Measurements from ENCODE around the gene GABRG3. TPM values are rescaled to one million over a fixed set of nuclear protein-coding genes. Genes with fewer than 3 reads are reported as not detected.

GABRG3 gene
- total RNA-seq, 1 donor from 2014 or later = under 0.01 TPM

GRCh38 chr15:27324886-27325615 lies 354.1 kb downstream of the GABRG3 start:
- no peak overlapping the region for H3K27ac ChIP-seq (ENCODE audit: low read depth, low read length)
- H3K4me1 ChIP-seq (ENCODE audit: control insufficient read depth in 3 of 3, insufficient read depth in 3 of 3, low read length in 3 of 3) = no peaks in the 10 kb centered on the region
- peaks cover 0 to 4% (median 3%) of the 10 kb centered on the region in 3 donors for H3K9me3 ChIP-seq (ENCODE audit: control insufficient read depth in 3 of 3, low read length in 3 of 3)
- H3K9ac ChIP-seq (ENCODE audit: low read depth in 1 of 3, low read length in 3 of 3) = no peak overlapping the region
- H3K36me3 ChIP-seq (ENCODE audit: control insufficient read depth in 3 of 3, insufficient read depth in 3 of 3, low read length in 3 of 3) = no peaks in the 10 kb centered on the region
- no peak overlapping the region for H3K4me3 ChIP-seq (ENCODE audit: low read length in 3 of 3)
- peaks cover 0 to 5% (median 0%) of the 10 kb centered on the region in 3 donors for H3K27me3 ChIP-seq (ENCODE audit: control insufficient read depth in 3 of 3, insufficient read depth in 3 of 3, low read length in 3 of 3)

- no peaks in the 10 kb centered on the region for H3K4me1 ChIP-seq (ENCODE audit: control insufficient read depth in 3 of 3, insufficient read depth in 3 of 3, low read length in 3 of 3)
- no peak overlapping the region for H3K27ac ChIP-seq (ENCODE audit: low read depth, low read length)
- peaks cover 0 to 5% (median 0%) of the 10 kb centered on the region in 3 donors for H3K27me3 ChIP-seq (ENCODE audit: control insufficient read depth in 3 of 3, insufficient read depth in 3 of 3, low read length in 3 of 3)
- no peaks in the 10 kb centered on the region for H3K36me3 ChIP-seq (ENCODE audit: control insufficient read depth in 3 of 3, insufficient read depth in 3 of 3, low read length in 3 of 3)
- no peak overlapping the region for H3K9ac ChIP-seq (ENCODE audit: low read depth in 1 of 3, low read length in 3 of 3)
- peaks cover 0 to 4% (median 3%) of the 10 kb centered on the region in 3 donors for H3K9me3 ChIP-seq (ENCODE audit: control insufficient read depth in 3 of 3, low read length in 3 of 3)
- H3K4me3 ChIP-seq (ENCODE audit: low read length in 3 of 3) = no peak overlapping the region
These were observed 356.6 kb downstream of the GABRG3 start for GRCh38 chr15:27327467-27328025.

- peaks cover 0 to 4% (median 3%) of the 10 kb centered on the region in 3 donors for H3K9me3 ChIP-seq (ENCODE audit: control insufficient read depth in 3 of 3, low read length in 3 of 3)
- H3K9ac ChIP-seq (ENCODE audit: low read depth in 1 of 3, low read length in 3 of 3) = no peak overlapping the region
- no peak overlapping the region for H3K4me3 ChIP-seq (ENCODE audit: low read length in 3 of 3)
- peaks cover 0 to 5% (median 0%) of the 10 kb centered on the region in 3 donors for H3K27me3 ChIP-seq (ENCODE audit: control insufficient read depth in 3 of 3, insufficient read depth in 3 of 3, low read length in 3 of 3)
- H3K36me3 ChIP-seq (ENCODE audit: control insufficient read depth in 3 of 3, insufficient read depth in 3 of 3, low read length in 3 of 3) = no peaks in the 10 kb centered on the region
- no peaks in the 10 kb centered on the region for H3K4me1 ChIP-seq (ENCODE audit: control insufficient read depth in 3 of 3, insufficient read depth in 3 of 3, low read length in 3 of 3)
- H3K27ac ChIP-seq (ENCODE audit: low read depth, low read length) = no peak overlapping the region
These were observed 357.2 kb downstream of the GABRG3 start for GRCh38 chr15:27328186-27328585.

- Histone ChIP-seq H3K27ac (ENCODE audit: low read depth, low read length) (no peak overlapping the region), H3K4me1 (ENCODE audit: control insufficient read depth in 3 of 3, insufficient read depth in 3 of 3, low read length in 3 of 3) (no peaks in the 10 kb centered on the region), H3K9ac (ENCODE audit: low read depth in 1 of 3, low read length in 3 of 3) (no peak overlapping the region), H3K4me3 (ENCODE audit: low read length in 3 of 3) (no peak overlapping the region), H3K9me3 (ENCODE audit: control insufficient read depth in 3 of 3, low read length in 3 of 3) (peaks cover 0 to 3% (median 1%) of the 10 kb centered on the region in 3 donors), H3K36me3 (ENCODE audit: control insufficient read depth in 3 of 3, insufficient read depth in 3 of 3, low read length in 3 of 3) (no peaks in the 10 kb centered on the region), H3K27me3 (ENCODE audit: control insufficient read depth in 3 of 3, insufficient read depth in 3 of 3, low read length in 3 of 3) (peaks cover 0 to 5% (median 0%) of the 10 kb centered on the region in 3 donors)
These were observed 357.6 kb downstream of the GABRG3 start for GRCh38 chr15:27328608-27329007.

GRCh38 chr15:27330326-27330725 lies 359.3 kb downstream of the GABRG3 start:
- Histone ChIP-seq H3K27ac (ENCODE audit: low read depth, low read length) (no peak overlapping the region), H3K9ac (ENCODE audit: low read depth in 1 of 3, low read length in 3 of 3) (no peak overlapping the region), H3K27me3 (ENCODE audit: control insufficient read depth in 3 of 3, insufficient read depth in 3 of 3, low read length in 3 of 3) (peaks cover 0 to 5% (median 0%) of the 10 kb centered on the region in 3 donors), H3K36me3 (ENCODE audit: control insufficient read depth in 3 of 3, insufficient read depth in 3 of 3, low read length in 3 of 3) (no peaks in the 10 kb centered on the region), H3K4me1 (ENCODE audit: control insufficient read depth in 3 of 3, insufficient read depth in 3 of 3, low read length in 3 of 3) (no peaks in the 10 kb centered on the region), H3K9me3 (ENCODE audit: control insufficient read depth in 3 of 3, low read length in 3 of 3) (no peaks in the 10 kb centered on the region), H3K4me3 (ENCODE audit: low read length in 3 of 3) (no peak overlapping the region)

- H3K9ac ChIP-seq (ENCODE audit: low read depth in 1 of 3, low read length in 3 of 3) = no peak overlapping the region
- H3K27ac ChIP-seq (ENCODE audit: low read depth, low read length) = no peak overlapping the region
- H3K27me3 ChIP-seq (ENCODE audit: control insufficient read depth in 3 of 3, insufficient read depth in 3 of 3, low read length in 3 of 3) = no peaks in the 10 kb centered on the region
- H3K36me3 ChIP-seq (ENCODE audit: control insufficient read depth in 3 of 3, insufficient read depth in 3 of 3, low read length in 3 of 3) = no peaks in the 10 kb centered on the region
- no peak overlapping the region for H3K4me3 ChIP-seq (ENCODE audit: low read length in 3 of 3)
- no peaks in the 10 kb centered on the region for H3K4me1 ChIP-seq (ENCODE audit: control insufficient read depth in 3 of 3, insufficient read depth in 3 of 3, low read length in 3 of 3)
- peaks cover 0 to 4% (median 0%) of the 10 kb centered on the region in 3 donors for H3K9me3 ChIP-seq (ENCODE audit: control insufficient read depth in 3 of 3, low read length in 3 of 3)
These were observed 365.7 kb downstream of the GABRG3 start for GRCh38 chr15:27336676-27337075.

- H3K9ac ChIP-seq (ENCODE audit: low read depth in 1 of 3, low read length in 3 of 3) = no peak overlapping the region
These were observed 368.2 kb downstream of the GABRG3 start for GRCh38 chr15:27339138-27339537.

GRCh38 chr15:27341780-27342343 lies 370.9 kb downstream of the GABRG3 start:
- Histone ChIP-seq H3K36me3 (ENCODE audit: control insufficient read depth in 3 of 3, insufficient read depth in 3 of 3, low read length in 3 of 3) (no peaks in the 10 kb centered on the region), H3K9ac (ENCODE audit: low read depth in 1 of 3, low read length in 3 of 3) (no peak overlapping the region), H3K4me3 (ENCODE audit: low read length in 3 of 3) (no peak overlapping the region), H3K27ac (ENCODE audit: low read depth, low read length) (no peak overlapping the region), H3K9me3 (ENCODE audit: control insufficient read depth in 3 of 3, low read length in 3 of 3) (peaks cover 0 to 4% (median 2%) of the 10 kb centered on the region in 3 donors), H3K4me1 (ENCODE audit: control insufficient read depth in 3 of 3, insufficient read depth in 3 of 3, low read length in 3 of 3) (no peaks in the 10 kb centered on the region), H3K27me3 (ENCODE audit: control insufficient read depth in 3 of 3, insufficient read depth in 3 of 3, low read length in 3 of 3) (no peaks in the 10 kb centered on the region)

More at GRCh38 chr15:27339138-27339537, 368.2 kb downstream of the GABRG3 start:
- H3K27me3 ChIP-seq (ENCODE audit: control insufficient read depth in 3 of 3, insufficient read depth in 3 of 3, low read length in 3 of 3) = no peaks in the 10 kb centered on the region
- H3K9me3 ChIP-seq (ENCODE audit: control insufficient read depth in 3 of 3, low read length in 3 of 3) = peaks cover 0 to 4% (median 0%) of the 10 kb centered on the region in 3 donors
- H3K4me1 ChIP-seq (ENCODE audit: control insufficient read depth in 3 of 3, insufficient read depth in 3 of 3, low read length in 3 of 3) = no peaks in the 10 kb centered on the region
- H3K4me3 ChIP-seq (ENCODE audit: low read length in 3 of 3) = no peak overlapping the region
- H3K36me3 ChIP-seq (ENCODE audit: control insufficient read depth in 3 of 3, insufficient read depth in 3 of 3, low read length in 3 of 3) = no peaks in the 10 kb centered on the region
- no peak overlapping the region for H3K27ac ChIP-seq (ENCODE audit: low read depth, low read length)

GRCh38 chr15:27342991-27343390 lies 372.0 kb downstream of the GABRG3 start:
- H3K4me1 ChIP-seq (ENCODE audit: control insufficient read depth in 3 of 3, insufficient read depth in 3 of 3, low read length in 3 of 3) = no peaks in the 10 kb centered on the region
- no peak overlapping the region for H3K9ac ChIP-seq (ENCODE audit: low read depth in 1 of 3, low read length in 3 of 3)
- H3K27me3 ChIP-seq (ENCODE audit: control insufficient read depth in 3 of 3, insufficient read depth in 3 of 3, low read length in 3 of 3) = no peaks in the 10 kb centered on the region
- H3K36me3 ChIP-seq (ENCODE audit: control insufficient read depth in 3 of 3, insufficient read depth in 3 of 3, low read length in 3 of 3) = no peaks in the 10 kb centered on the region
- no peak overlapping the region for H3K4me3 ChIP-seq (ENCODE audit: low read length in 3 of 3)
- H3K9me3 ChIP-seq (ENCODE audit: control insufficient read depth in 3 of 3, low read length in 3 of 3) = peaks cover 0 to 4% (median 2%) of the 10 kb centered on the region in 3 donors
- no peak overlapping the region for H3K27ac ChIP-seq (ENCODE audit: low read depth, low read length)

- H3K9ac ChIP-seq (ENCODE audit: low read depth in 1 of 3, low read length in 3 of 3) = no peak overlapping the region
- H3K4me3 ChIP-seq (ENCODE audit: low read length in 3 of 3) = no peak overlapping the region
- no peak overlapping the region for H3K27ac ChIP-seq (ENCODE audit: low read depth, low read length)
- peaks cover 0 to 3% (median 0%) of the 10 kb centered on the region in 3 donors for H3K9me3 ChIP-seq (ENCODE audit: control insufficient read depth in 3 of 3, low read length in 3 of 3)
- H3K27me3 ChIP-seq (ENCODE audit: control insufficient read depth in 3 of 3, insufficient read depth in 3 of 3, low read length in 3 of 3) = peaks cover 0 to 3% (median 0%) of the 10 kb centered on the region in 3 donors
- no peaks in the 10 kb centered on the region for H3K36me3 ChIP-seq (ENCODE audit: control insufficient read depth in 3 of 3, insufficient read depth in 3 of 3, low read length in 3 of 3)
- H3K4me1 ChIP-seq (ENCODE audit: control insufficient read depth in 3 of 3, insufficient read depth in 3 of 3, low read length in 3 of 3) = no peaks in the 10 kb centered on the region
These were observed 381.2 kb downstream of the GABRG3 start for GRCh38 chr15:27352136-27352535.

Data from skeletal muscle tissue (tissue), 4 donors.